HCT116 (cell line): Measurements from ENCODE around the gene TMEM117.

Source experiments
- CEBPB ChIP-seq: IDR thresholded peaks from 2 replicates; pipeline ENCODE4 v1.6.1; 2012; ENCODE audit warnings: low read depth
- CTCF ChIP-seq, 3 experiments: fragments of 200-600 bp in 1 of 3; sonication (generic) in 1 of 3; IDR thresholded peaks in 2 of 3; conservative IDR thresholded peaks in 1 of 3; 2 replicates each; pipeline ENCODE4 v1.5.1; 2012 to 2017; ENCODE audit warnings: low read depth in 2 of 3, low read length in 2 of 3, antibody characterized with exemption in 1 of 3, borderline replicate concordance in 1 of 3, control low read depth in 1 of 3, mild to moderate bottlenecking in 1 of 3, mixed read lengths in 1 of 3, mixed run types in 1 of 3, moderate library complexity in 1 of 3; ENCODE audit not compliant: insufficient read depth in 1 of 3
- ELF1 ChIP-seq: IDR thresholded peaks from 2 replicates; pipeline ENCODE4 v1.6.1; 2012; ENCODE audit warnings: low read depth, borderline replicate concordance
- EZH2 ChIP-seq: fragments of 200-600 bp; sonication (generic); IDR thresholded peaks from 2 replicates; pipeline ENCODE4 v1.6.1; 2017; ENCODE audit warnings: antibody characterized with exemption, mixed run types
- POLR2A ChIP-seq: IDR thresholded peaks from 2 replicates; pipeline ENCODE4 v1.7.0; 2011; ENCODE audit warnings: borderline replicate concordance; ENCODE audit not compliant: insufficient read depth, insufficient read length; ENCODE audit errors: extremely low read depth
- ZNF274 ChIP-seq: fragments of 200-500 bp; sonication (Bioruptor generic); IDR thresholded peaks from 2 replicates; pipeline ENCODE4 v1.6.1; 2014; ENCODE audit warnings: mild to moderate bottlenecking, low read depth, low read length, inconsistent platforms

- TF ChIP-seq CTCF (IDR thresholded peaks at IDR 0.05 in 2 of 3, conservative IDR thresholded peaks at IDR 0.05 in 1 of 3; ENCODE audit: borderline replicate concordance in 1 of 3, insufficient read depth in 1 of 3, low read depth in 2 of 3, low read length in 2 of 3) (no peak), POLR2A (no peak), ZNF274 (no peak), ELF1 (no peak), CEBPB (no peak), EZH2 (no peak)
These were observed 25.3 kb downstream of the TMEM117 start for GRCh38 chr12:43861015-43861839.
